Hepatocyte (in vitro differentiated cells): Measurements from ENCODE around the gene PSD2. TPM values are rescaled to one million over a fixed set of nuclear protein-coding genes. Genes with fewer than 3 reads are reported as not detected.

Source experiments
- DNase-seq: peaks from one replicate; pipeline ENCODE4 v3.0.0-alpha.2; 2016; ENCODE audit warnings: low spot score
- H2AFZ ChIP-seq: fragments of 200-600 bp; sonication (generic); 2 replicates; pipeline ENCODE4 v1.6.0; 2016; ENCODE audit warnings: antibody characterized with exemption, mild to moderate bottlenecking
- H3K27ac ChIP-seq: fragments of 200-600 bp; sonication (generic); 2 replicates; pipeline ENCODE4 v1.5.1; 2016; ENCODE audit warnings: mild to moderate bottlenecking
- H3K27me3 ChIP-seq: fragments of 200-600 bp; sonication (generic); 2 replicates; pipeline ENCODE4 v1.6.1; 2016
- H3K36me3 ChIP-seq: fragments of 200-600 bp; sonication (generic); replicated peaks from 2 replicates; pipeline ENCODE4 v1.5.1; 2016; ENCODE audit warnings: low read depth; ENCODE audit not compliant: insufficient read depth
- H3K4me1 ChIP-seq: fragments of 200-600 bp; sonication (generic); 2 replicates; pipeline ENCODE4 v1.5.1; 2016; ENCODE audit warnings: mild to moderate bottlenecking, moderate library complexity; ENCODE audit not compliant: insufficient read depth
- H3K4me2 ChIP-seq: fragments of 200-600 bp; sonication (generic); 2 replicates; pipeline ENCODE4 v1.6.0; 2016
- H3K4me3 ChIP-seq: fragments of 200-600 bp; sonication (generic); 2 replicates; pipeline ENCODE4 v1.5.1; 2016; ENCODE audit warnings: mild to moderate bottlenecking
- H3K79me2 ChIP-seq: fragments of 200-600 bp; sonication (generic); 2 replicates; pipeline ENCODE4 v1.6.0; 2017; ENCODE audit warnings: mild to moderate bottlenecking
- H3K9me2 ChIP-seq: fragments of 200-600 bp; sonication (generic); replicated peaks from 2 replicates; pipeline ENCODE4 v1.6.0; 2017; ENCODE audit warnings: mild to moderate bottlenecking; ENCODE audit not compliant: insufficient read depth
- H3K9me3 ChIP-seq: fragments of 200-600 bp; sonication (generic); 2 replicates; pipeline ENCODE4 v1.5.1; 2016; ENCODE audit warnings: low read depth, mild to moderate bottlenecking
- H4K20me1 ChIP-seq: fragments of 200-600 bp; sonication (generic); 2 replicates; pipeline ENCODE4 v1.6.0; 2016; ENCODE audit warnings: mild to moderate bottlenecking; ENCODE audit not compliant: insufficient read depth, poor library complexity, severe bottlenecking
- CTCF ChIP-seq: fragments of 200-600 bp; sonication (generic); IDR thresholded peaks from 2 replicates; pipeline ENCODE4 v1.5.1; 2016; ENCODE audit warnings: antibody characterized with exemption, mild to moderate bottlenecking; ENCODE audit not compliant: poor library complexity
- EZH2 ChIP-seq: fragments of 200-600 bp; sonication (generic); IDR thresholded peaks from 2 replicates; pipeline ENCODE4 v1.6.1; 2016; ENCODE audit warnings: antibody characterized with exemption, mild to moderate bottlenecking, borderline replicate concordance
- EZH2phosphoT487 ChIP-seq: fragments of 200-600 bp; sonication (generic); IDR thresholded peaks from one replicate; pipeline ENCODE4 v1.6.1; 2018; ENCODE audit warnings: antibody characterized with exemption, mild to moderate bottlenecking, low read depth, moderate library complexity; ENCODE audit not compliant: unreplicated experiment, severe bottlenecking
- WGBS: methylation state at CpG from one replicate; pipeline ENCODE4 v1.1.6; 2016; ENCODE audit warnings: low lambda C conversion rate; ENCODE audit errors: missing lambda C conversion rate; 5-methylcytosine and 5-hydroxymethylcytosine counted together
- polyA plus RNA-seq: library from polyadenylated mRNA; unstranded; fragments of >200 nt; fragmentation: Nextera tagmentation; extraction: Ambion mirVana; gene quantifications from 2 replicates; pipeline ENCODE4 v1.2.1, GENCODE V29; 2016
- total RNA-seq: library from RNA; depleted of rRNA; stranded (reverse); fragments of >200 nt; gene quantifications from 2 replicates; pipeline ENCODE4 v1.2.3, GENCODE V29; 2014

Gene PSD2
- total and polyA plus RNA-seq, 2 experiments from 2014 or later = not detected

GRCh38 chr5:139847790-139848507 lies 52.3 kb downstream of the PSD2 start:
- Histone ChIP-seq H3K27me3 (peaks cover 52% of the 10 kb centered on the region), H3K4me3 (peak overlapping the region; percentile 26), H2AFZ (peak overlapping the region; percentile 63)

DNA sequence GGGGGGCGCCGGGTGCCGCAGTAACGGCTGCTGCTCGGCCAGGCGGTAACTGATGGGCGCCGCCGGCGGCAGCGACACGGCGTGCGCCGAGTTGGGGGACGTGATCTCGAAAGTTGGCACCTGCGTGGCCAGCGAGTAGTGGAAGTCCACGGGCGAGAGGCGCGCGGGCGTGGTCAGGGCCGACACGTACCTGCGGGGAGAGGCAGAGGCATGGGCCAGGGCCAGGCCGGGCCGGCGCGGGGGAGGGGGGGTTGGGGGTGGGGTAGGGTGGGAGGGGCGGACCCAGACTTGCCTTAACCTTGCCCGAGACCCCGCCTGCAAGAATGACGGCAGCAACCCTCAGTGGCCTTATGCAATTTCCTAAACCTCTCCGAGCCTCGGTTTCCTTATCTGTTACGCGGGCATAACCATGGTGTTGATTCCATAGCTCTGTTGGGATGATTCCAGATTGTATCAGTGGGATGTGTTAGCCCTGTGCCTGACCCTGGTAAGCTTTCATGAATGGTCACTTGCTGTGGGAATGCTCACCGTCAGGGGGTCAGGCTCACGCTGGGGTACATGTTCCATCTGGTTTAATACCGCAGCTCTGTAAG lies 53.0 kb downstream of the PSD2 start:
- peaks cover 49% of the 10 kb centered on the region for H3K27me3 ChIP-seq
- TF ChIP-seq EZH2 (no peak), CTCF (no peak), EZH2phosphoT487 (no peak)
- no peak overlapping the region for H3K4me3 ChIP-seq
- no peak overlapping the region for H3K27ac ChIP-seq
- H3K9me3 ChIP-seq = no peaks in the 10 kb centered on the region
- 18% methylated on average over 36 of the region's 43 CpGs for WGBS
- H4K20me1 ChIP-seq = no peaks in the 10 kb centered on the region
- H2AFZ ChIP-seq = peak overlapping the region; percentile 40
- no peaks in the 10 kb centered on the region for H3K79me2 ChIP-seq
- peaks cover 5% of the 10 kb centered on the region for H3K4me1 ChIP-seq
- peak; percentile 30 for DNase-seq
- no peaks in the 10 kb centered on the region for H3K36me3 ChIP-seq
- peak overlapping the region; percentile 91 for H3K4me2 ChIP-seq
- no peaks in the 10 kb centered on the region for H3K9me2 ChIP-seq

More at GRCh38 chr5:139847790-139848507, 52.3 kb downstream of the PSD2 start:
- WGBS = 2% methylated on average over 35 of the region's 107 CpGs
- Histone ChIP-seq H3K4me2 (peak overlapping the region; percentile 91), H3K36me3 (no peaks in the 10 kb centered on the region), H3K9me3 (no peaks in the 10 kb centered on the region), H3K9me2 (no peaks in the 10 kb centered on the region), H4K20me1 (no peaks in the 10 kb centered on the region), H3K27ac (no peak overlapping the region), H3K4me1 (peaks cover 5% of the 10 kb centered on the region), H3K79me2 (no peaks in the 10 kb centered on the region)
- TF ChIP-seq EZH2 = no peak
- no peak for TF ChIP-seq CTCF
- TF ChIP-seq EZH2phosphoT487 = no peak
- DNase-seq = peak; percentile 70

DNA sequence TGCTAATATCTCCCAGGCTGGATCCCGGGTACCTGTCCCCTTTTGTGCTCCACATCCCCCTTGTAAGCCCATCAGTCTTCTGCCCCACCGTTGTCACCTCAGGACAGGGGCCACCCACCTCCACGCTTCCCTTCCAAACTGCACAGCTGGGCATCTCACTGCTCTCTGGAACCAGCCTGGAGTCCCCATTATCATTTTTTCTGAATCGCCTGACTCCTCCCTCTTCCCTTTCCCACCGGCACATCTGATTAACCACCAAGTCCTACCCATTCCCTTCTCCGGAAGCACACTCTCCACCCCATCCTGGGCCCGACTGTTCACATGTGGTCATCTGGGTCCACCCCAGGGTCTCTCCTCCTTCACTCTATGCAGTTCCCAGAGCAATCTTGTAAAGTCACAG lies 53.9 kb downstream of the PSD2 start:
- H3K4me2 ChIP-seq = no peak overlapping the region
- H2AFZ ChIP-seq = no peak overlapping the region
- no peak for TF ChIP-seq CTCF
- no peaks in the 10 kb centered on the region for H3K36me3 ChIP-seq
- WGBS = 87% methylated on average over 7 of the region's 7 CpGs
- H4K20me1 ChIP-seq = no peaks in the 10 kb centered on the region
- peaks cover 5% of the 10 kb centered on the region for H3K4me1 ChIP-seq
- H3K79me2 ChIP-seq = no peaks in the 10 kb centered on the region
- H3K27me3 ChIP-seq = peaks cover 47% of the 10 kb centered on the region
- DNase-seq = no peak
- no peaks in the 10 kb centered on the region for H3K9me3 ChIP-seq
- H3K9me2 ChIP-seq = no peaks in the 10 kb centered on the region
- H3K27ac ChIP-seq = no peak overlapping the region
- H3K4me3 ChIP-seq = no peak overlapping the region
